Measurements from ENCODE around the gene FHAD1.
A peak's percentile ranks its signal among the peaks of the same experiment; 100 is the strongest.

GRCh38 chr1:15236321-15236721, 10.7 kb upstream of the FHAD1 start:
- TF ChIP-seq, protein P1, sequence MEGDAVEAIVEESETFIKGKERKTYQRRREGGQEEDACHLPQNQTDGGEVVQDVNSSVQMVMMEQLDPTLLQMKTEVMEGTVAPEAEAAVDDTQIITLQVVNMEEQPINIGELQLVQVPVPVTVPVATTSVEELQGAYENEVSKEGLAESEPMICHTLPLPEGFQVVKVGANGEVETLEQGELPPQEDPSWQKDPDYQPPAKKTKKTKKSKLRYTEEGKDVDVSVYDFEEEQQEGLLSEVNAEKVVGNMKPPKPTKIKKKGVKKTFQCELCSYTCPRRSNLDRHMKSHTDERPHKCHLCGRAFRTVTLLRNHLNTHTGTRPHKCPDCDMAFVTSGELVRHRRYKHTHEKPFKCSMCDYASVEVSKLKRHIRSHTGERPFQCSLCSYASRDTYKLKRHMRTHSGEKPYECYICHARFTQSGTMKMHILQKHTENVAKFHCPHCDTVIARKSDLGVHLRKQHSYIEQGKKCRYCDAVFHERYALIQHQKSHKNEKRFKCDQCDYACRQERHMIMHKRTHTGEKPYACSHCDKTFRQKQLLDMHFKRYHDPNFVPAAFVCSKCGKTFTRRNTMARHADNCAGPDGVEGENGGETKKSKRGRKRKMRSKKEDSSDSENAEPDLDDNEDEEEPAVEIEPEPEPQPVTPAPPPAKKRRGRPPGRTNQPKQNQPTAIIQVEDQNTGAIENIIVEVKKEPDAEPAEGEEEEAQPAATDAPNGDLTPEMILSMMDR (IDR thresholded peaks at IDR 0.05 in 2 of 3, conservative IDR thresholded peaks at IDR 0.05 in 1 of 3; ENCODE audit: borderline replicate concordance in 1 of 3, insufficient read depth in 1 of 3, low read depth in 2 of 3, low read length in 2 of 3) = no peak
- no peak for TF ChIP-seq ZNF274 (IDR thresholded peaks at IDR 0.05; ENCODE audit: low read depth, low read length)
- TF ChIP-seq RAD21 (IDR thresholded peaks at IDR 0.05; ENCODE audit: low read depth) = no peak
- TF ChIP-seq CEBPB (IDR thresholded peaks at IDR 0.05; ENCODE audit: low read depth) = no peak
- peak; percentile 62 for TF ChIP-seq POLR2AphosphoS5 (IDR thresholded peaks at IDR 0.05; ENCODE audit: low read depth, low read length)
- TF ChIP-seq SP1 (IDR thresholded peaks at IDR 0.05; ENCODE audit: low read depth) = no peak; the same call in 1 of the 2 replicates
- no peak for TF ChIP-seq SIN3A (IDR thresholded peaks at IDR 0.05; ENCODE audit: low read depth)
- peak; percentile 59 for TF ChIP-seq POLR2A (IDR thresholded peaks at IDR 0.05; ENCODE audit: borderline replicate concordance, extremely low read depth, insufficient read depth, insufficient read length)
- no peak for TF ChIP-seq REST (IDR thresholded peaks at IDR 0.05; ENCODE audit: low read depth)

All from HCT116 (cell line).